Karpas-422 (cell line): ENCODE measurements around the gene PCDH19. TPM values are rescaled to one million over a fixed set of nuclear protein-coding genes. Genes with fewer than 3 reads are reported as not detected.

Experiments
- DNase-seq: peaks from one replicate; pipeline ENCODE4 v3.0.0-alpha.2; 2015
- H2AFZ ChIP-seq: fragments of 200-600 bp; sonication (generic); 2 replicates; pipeline ENCODE4 v1.6.1; 2014; ENCODE audit warnings: antibody characterized with exemption, low read length, mixed read lengths
- H3K27ac ChIP-seq: fragments of 200-600 bp; sonication (generic); 2 replicates; pipeline ENCODE4 v1.5.1; 2014; ENCODE audit warnings: mild to moderate bottlenecking, low read length, moderate library complexity
- H3K27me3 ChIP-seq: fragments of 200-600 bp; sonication (generic); 2 replicates; pipeline ENCODE4 v1.6.1; 2014; ENCODE audit warnings: low read length, mixed read lengths
- H3K36me3 ChIP-seq: fragments of 200-600 bp; sonication (generic); 2 replicates; pipeline ENCODE4 v1.6.1; 2014; ENCODE audit warnings: low read length, mixed read lengths; ENCODE audit not compliant: insufficient read depth
- H3K4me1 ChIP-seq: fragments of 200-600 bp; sonication (generic); 2 replicates; pipeline ENCODE4 v1.6.1; 2014; ENCODE audit warnings: mild to moderate bottlenecking, low read length, mixed read lengths
- H3K4me2 ChIP-seq: fragments of 200-600 bp; sonication (generic); 2 replicates; pipeline ENCODE4 v1.6.1; 2014; ENCODE audit warnings: low read length, low read depth, mild to moderate bottlenecking; ENCODE audit not compliant: poor library complexity, severe bottlenecking
- H3K4me3 ChIP-seq: fragments of 200-600 bp; sonication (generic); 2 replicates; pipeline ENCODE4 v1.5.1; 2014; ENCODE audit warnings: mild to moderate bottlenecking, antibody characterized with exemption, low read length, mixed read lengths
- H3K79me2 ChIP-seq: fragments of 200-600 bp; sonication (generic); 2 replicates; pipeline ENCODE4 v1.6.1; 2014; ENCODE audit warnings: mild to moderate bottlenecking, low read length, mixed read lengths
- H3K9ac ChIP-seq: fragments of 200-600 bp; sonication (generic); 2 replicates; pipeline ENCODE4 v1.6.0; 2014; ENCODE audit warnings: low read length
- H3K9me2 ChIP-seq: fragments of 200-600 bp; sonication (generic), shearing (Covaris generic); replicated peaks from 2 replicates; pipeline ENCODE4 v1.6.0; 2014; ENCODE audit warnings: mild to moderate bottlenecking, low read length, moderate library complexity; ENCODE audit not compliant: insufficient read depth
- H3K9me3 ChIP-seq: fragments of 300-700, 200-600 bp; sonication (generic); 2 replicates; pipeline ENCODE4 v1.6.1; 2014; ENCODE audit warnings: low read length, mixed read lengths
- H4K20me1 ChIP-seq: fragments of 200-600 bp; sonication (generic); 2 replicates; pipeline ENCODE4 v1.6.1; 2014; ENCODE audit warnings: mild to moderate bottlenecking, antibody characterized with exemption, low read length, low read depth; ENCODE audit not compliant: insufficient read depth
- total RNA-seq: library from RNA; depleted of rRNA; stranded (reverse); fragments of >200 nt; shearing (Covaris generic); gene quantifications from 2 replicates; pipeline ENCODE4 v1.2.3, GENCODE V29; 2014; ENCODE audit warnings: low replicate concordance; rRNA removed

PCDH19 gene
- total RNA-seq, 1 experiment from 2014 or later: not detected

DNA sequence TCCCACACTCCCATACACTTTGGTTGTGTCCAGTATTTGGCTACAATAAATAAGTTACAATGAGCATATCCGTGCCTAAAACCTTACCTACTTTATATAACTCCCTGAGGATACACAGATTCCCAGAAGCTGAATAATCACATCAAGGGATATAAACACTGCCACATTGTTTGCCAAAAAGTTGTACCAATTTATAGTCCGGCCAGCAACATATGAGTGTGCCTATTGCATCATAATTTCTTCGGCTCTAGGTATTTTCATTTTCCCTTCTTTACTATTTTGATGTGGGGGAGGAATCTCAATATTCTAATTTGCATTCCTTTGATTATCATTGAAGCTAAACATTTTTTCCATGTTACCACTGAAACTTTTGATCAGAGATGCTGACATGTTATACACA is 146.4 kb downstream of the PCDH19 start:
- no peak for DNase-seq

GRCh38 chrX:100248885-100249493 is 161.1 kb downstream of the PCDH19 start:
- H3K9me3 ChIP-seq: no peaks in the 10 kb centered on the region
- no peak for DNase-seq
- no peak overlapping the region for H3K27ac ChIP-seq
- no peaks in the 10 kb centered on the region for H3K79me2 ChIP-seq
- H3K36me3 ChIP-seq: no peaks in the 10 kb centered on the region
- H3K4me3 ChIP-seq: no peak overlapping the region
- H3K9me2 ChIP-seq: no peaks in the 10 kb centered on the region
- no peak overlapping the region for H2AFZ ChIP-seq
- no peaks in the 10 kb centered on the region for H4K20me1 ChIP-seq
- no peaks in the 10 kb centered on the region for H3K4me1 ChIP-seq
- H3K4me2 ChIP-seq: no peak overlapping the region
- H3K9ac ChIP-seq: no peak overlapping the region
- H3K27me3 ChIP-seq: no peaks in the 10 kb centered on the region

More for the DNA sequence above, 146.4 kb downstream of the PCDH19 start:
- H3K27ac ChIP-seq: no peak overlapping the region
- no peaks in the 10 kb centered on the region for H3K9me2 ChIP-seq
- no peaks in the 10 kb centered on the region for H3K36me3 ChIP-seq
- no peaks in the 10 kb centered on the region for H3K4me1 ChIP-seq
- H3K27me3 ChIP-seq: no peaks in the 10 kb centered on the region
- H3K9ac ChIP-seq: no peak overlapping the region
- H4K20me1 ChIP-seq: no peaks in the 10 kb centered on the region
- no peak overlapping the region for H3K4me3 ChIP-seq
- H2AFZ ChIP-seq: no peak overlapping the region
- no peaks in the 10 kb centered on the region for H3K79me2 ChIP-seq
- H3K9me3 ChIP-seq: no peaks in the 10 kb centered on the region
- no peak overlapping the region for H3K4me2 ChIP-seq

DNA sequence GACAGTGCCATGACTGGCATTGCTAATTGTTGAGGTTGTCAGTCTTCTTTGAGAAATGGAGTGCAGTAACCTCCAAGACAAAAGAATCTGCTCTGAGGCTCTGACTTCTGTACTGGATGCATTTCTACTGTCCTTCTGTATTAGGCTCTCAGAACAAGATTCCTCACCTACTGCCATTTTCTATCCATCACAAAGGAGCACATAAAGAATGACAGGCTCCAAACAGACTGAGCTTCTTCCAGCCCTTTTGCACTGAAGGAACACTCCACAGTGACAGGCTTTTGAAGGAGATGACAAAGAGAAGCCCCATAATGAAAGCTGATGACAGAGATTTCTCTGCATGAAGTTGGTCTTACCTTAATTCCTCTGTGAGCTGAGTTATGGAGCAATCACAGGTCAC is 162.2 kb downstream of the PCDH19 start:
- Histone ChIP-seq H3K4me2 (no peak overlapping the region), H3K36me3 (no peaks in the 10 kb centered on the region), H3K27me3 (no peaks in the 10 kb centered on the region), H3K27ac (no peak overlapping the region), H3K4me1 (no peaks in the 10 kb centered on the region), H3K79me2 (no peaks in the 10 kb centered on the region), H3K9me2 (no peaks in the 10 kb centered on the region), H2AFZ (no peak overlapping the region), H3K9ac (no peak overlapping the region), H3K9me3 (no peaks in the 10 kb centered on the region), H4K20me1 (no peaks in the 10 kb centered on the region), H3K4me3 (no peak overlapping the region)
- DNase-seq: no peak

GRCh38 chrX:100244681-100245080 is 165.4 kb downstream of the PCDH19 start:
- H3K9me2 ChIP-seq: no peaks in the 10 kb centered on the region
- H3K27ac ChIP-seq: no peak overlapping the region

More at GRCh38 chrX:100244681-100245080, 165.4 kb downstream of the PCDH19 start:
- Histone ChIP-seq H3K36me3 (no peaks in the 10 kb centered on the region), H4K20me1 (no peaks in the 10 kb centered on the region), H3K79me2 (no peaks in the 10 kb centered on the region), H2AFZ (no peak overlapping the region), H3K4me2 (no peak overlapping the region), H3K9me3 (no peaks in the 10 kb centered on the region), H3K9ac (no peak overlapping the region), H3K4me3 (no peak overlapping the region), H3K27me3 (no peaks in the 10 kb centered on the region), H3K4me1 (no peaks in the 10 kb centered on the region)
- no peak for DNase-seq

Other genes starting within 250 kb of the PCDH19 start
- not detected in 2 replicates for gene TNMD, start 174.7 kb upstream of the PCDH19 start, total RNA-seq
- gene TSPAN6, start 226.5 kb upstream of the PCDH19 start, total RNA-seq: not detected in 2 replicates
- not detected in 2 replicates for gene SRPX2, start 233.9 kb upstream of the PCDH19 start, total RNA-seq